Measurements from ENCODE around the gene CIITA. TPM values are rescaled to one million over a fixed set of nuclear protein-coding genes. Genes with fewer than 3 reads are reported as not detected.

CIITA gene, protein sequence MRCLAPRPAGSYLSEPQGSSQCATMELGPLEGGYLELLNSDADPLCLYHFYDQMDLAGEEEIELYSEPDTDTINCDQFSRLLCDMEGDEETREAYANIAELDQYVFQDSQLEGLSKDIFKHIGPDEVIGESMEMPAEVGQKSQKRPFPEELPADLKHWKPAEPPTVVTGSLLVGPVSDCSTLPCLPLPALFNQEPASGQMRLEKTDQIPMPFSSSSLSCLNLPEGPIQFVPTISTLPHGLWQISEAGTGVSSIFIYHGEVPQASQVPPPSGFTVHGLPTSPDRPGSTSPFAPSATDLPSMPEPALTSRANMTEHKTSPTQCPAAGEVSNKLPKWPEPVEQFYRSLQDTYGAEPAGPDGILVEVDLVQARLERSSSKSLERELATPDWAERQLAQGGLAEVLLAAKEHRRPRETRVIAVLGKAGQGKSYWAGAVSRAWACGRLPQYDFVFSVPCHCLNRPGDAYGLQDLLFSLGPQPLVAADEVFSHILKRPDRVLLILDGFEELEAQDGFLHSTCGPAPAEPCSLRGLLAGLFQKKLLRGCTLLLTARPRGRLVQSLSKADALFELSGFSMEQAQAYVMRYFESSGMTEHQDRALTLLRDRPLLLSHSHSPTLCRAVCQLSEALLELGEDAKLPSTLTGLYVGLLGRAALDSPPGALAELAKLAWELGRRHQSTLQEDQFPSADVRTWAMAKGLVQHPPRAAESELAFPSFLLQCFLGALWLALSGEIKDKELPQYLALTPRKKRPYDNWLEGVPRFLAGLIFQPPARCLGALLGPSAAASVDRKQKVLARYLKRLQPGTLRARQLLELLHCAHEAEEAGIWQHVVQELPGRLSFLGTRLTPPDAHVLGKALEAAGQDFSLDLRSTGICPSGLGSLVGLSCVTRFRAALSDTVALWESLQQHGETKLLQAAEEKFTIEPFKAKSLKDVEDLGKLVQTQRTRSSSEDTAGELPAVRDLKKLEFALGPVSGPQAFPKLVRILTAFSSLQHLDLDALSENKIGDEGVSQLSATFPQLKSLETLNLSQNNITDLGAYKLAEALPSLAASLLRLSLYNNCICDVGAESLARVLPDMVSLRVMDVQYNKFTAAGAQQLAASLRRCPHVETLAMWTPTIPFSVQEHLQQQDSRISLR
- 0.26 and 0.32 TPM in 2 replicates for total RNA-seq

DNA sequence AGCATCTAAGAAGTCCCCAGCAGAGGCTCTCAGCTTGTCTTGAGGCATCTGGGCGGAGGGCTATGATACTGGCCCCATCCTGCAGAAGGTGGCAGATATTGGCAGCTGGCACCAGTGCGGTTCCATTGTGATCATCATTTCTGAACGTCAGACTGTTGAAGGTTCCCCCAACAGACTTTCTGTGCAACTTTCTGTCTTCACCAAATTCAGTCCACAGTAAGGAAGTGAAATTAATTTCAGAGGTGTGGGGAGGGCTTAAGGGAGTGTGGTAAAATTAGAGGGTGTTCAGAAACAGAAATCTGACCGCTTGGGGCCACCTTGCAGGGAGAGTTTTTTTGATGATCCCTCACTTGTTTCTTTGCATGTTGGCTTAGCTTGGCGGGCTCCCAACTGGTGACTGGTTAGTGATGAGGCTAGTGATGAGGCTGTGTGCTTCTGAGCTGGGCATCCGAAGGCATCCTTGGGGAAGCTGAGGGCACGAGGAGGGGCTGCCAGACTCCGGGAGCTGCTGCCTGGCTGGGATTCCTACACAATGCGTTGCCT is at the start of gene CIITA:
CIITA (plus strand) TSS at position 404 of the 543 bp plus-strand sequence; CDS start at position 533, 129 bp downstream.

DNA sequence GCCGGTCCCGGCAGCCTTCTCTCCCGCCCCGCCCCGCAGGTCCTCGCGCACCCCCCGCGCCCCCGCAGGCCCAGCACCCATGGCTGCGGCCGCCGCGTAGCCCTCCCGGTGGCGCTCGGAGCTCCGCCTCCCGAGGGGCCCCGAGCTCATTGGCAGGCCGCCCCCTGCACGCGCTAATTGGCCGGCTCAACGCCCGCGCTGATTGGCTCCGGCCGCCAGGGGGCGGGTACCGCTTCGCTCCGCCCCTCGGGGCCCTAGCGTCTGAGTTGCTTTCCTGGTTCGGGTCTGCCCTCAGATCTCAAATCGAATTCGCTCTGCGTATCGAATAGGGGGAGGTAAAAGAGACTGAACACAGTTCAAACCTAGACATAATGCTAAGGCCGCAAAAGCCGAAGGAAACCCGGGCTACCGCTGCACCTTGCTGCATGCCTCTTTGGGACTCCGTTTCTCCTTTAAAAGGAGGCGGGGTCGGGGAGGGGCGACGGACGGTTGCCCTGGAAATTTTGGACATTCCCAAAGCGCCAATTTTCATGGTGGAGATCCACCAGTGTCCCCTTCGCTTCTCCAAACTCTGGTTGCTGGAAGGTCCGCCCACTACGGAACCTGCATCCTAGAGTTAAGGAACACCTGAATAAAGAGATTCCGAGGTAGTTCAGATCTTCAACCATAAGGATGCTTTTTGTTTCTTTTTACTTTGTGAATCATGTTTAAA is 65.5 kb downstream of the CIITA start, which contains the start of gene DEXI:
DEXI (minus strand) TSS at position 117 of the 712 bp plus-strand sequence. CDS start 463 bp downstream, outside the sequence.

DNA sequence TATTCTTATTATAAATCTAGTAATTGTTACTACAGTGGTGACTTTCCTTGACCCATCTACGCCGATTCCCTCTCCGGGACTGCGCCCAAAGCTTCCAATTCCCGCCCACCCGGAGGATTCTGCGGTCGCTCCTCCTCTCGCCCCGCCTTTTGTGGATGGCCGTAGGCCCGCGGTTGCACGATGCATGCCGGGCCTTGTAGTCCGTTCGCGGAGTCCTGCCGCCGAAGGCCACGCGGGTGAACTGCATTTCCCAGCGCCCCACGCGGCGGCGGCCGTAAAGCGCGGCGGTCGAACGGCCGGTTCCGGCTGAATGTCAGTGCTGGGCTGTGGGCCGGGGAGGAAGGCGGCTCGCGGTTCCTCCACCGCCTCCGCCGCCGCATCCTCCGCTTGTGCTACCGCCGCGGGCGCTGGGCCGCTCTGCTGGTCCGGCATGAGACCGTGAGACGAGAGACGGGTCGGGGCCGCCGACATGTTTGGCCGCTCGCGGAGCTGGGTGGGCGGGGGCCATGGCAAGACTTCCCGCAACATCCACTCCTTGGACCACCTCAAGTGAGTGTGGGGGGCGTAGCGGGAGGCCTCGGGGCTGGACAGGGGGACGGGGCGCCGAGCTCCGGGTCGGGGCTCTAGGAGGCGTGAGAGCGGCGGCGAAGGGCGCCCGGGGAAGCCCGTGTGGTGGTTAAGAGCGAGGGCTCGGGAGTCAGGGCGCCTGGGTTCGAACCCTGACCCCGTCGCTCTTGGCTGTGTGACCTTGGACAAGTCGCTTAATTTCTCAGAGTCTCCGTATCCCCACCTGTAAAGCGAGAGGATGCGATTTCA is 67.5 kb downstream of the CIITA start, which contains the start of gene CLEC16A:
CLEC16A (plus strand) TSS at position 316 of the 816 bp plus-strand sequence; CDS start at position 470, 154 bp downstream.

Other genes starting within 250 kb of the CIITA start
- 0.34 TPM in 1 of 2 replicates, not detected in the other for gene TEKT5, start 182.3 kb upstream of the CIITA start, total RNA-seq
- gene NUBP1, start 133.4 kb upstream of the CIITA start, total RNA-seq, result 17.5 and 22.3 TPM in 2 replicates
- not detected in 2 replicates for gene TVP23A, start 58.4 kb upstream of the CIITA start, total RNA-seq
- 43.3 and 59.4 TPM in 2 replicates for gene DEXI, start 65.3 kb downstream of the CIITA start, total RNA-seq
- gene CLEC16A, start 67.4 kb downstream of the CIITA start, total RNA-seq, result 18.8 and 29.1 TPM in 2 replicates

Measured in bronchial smooth muscle cell (primary cell).